ENCODE measurements around the gene MMP7. TPM values are rescaled to one million over a fixed set of nuclear protein-coding genes. Genes with fewer than 3 reads are reported as not detected.

Gene MMP7
- total RNA-seq, 1 experiment from 2014 or later: not detected

DNA sequence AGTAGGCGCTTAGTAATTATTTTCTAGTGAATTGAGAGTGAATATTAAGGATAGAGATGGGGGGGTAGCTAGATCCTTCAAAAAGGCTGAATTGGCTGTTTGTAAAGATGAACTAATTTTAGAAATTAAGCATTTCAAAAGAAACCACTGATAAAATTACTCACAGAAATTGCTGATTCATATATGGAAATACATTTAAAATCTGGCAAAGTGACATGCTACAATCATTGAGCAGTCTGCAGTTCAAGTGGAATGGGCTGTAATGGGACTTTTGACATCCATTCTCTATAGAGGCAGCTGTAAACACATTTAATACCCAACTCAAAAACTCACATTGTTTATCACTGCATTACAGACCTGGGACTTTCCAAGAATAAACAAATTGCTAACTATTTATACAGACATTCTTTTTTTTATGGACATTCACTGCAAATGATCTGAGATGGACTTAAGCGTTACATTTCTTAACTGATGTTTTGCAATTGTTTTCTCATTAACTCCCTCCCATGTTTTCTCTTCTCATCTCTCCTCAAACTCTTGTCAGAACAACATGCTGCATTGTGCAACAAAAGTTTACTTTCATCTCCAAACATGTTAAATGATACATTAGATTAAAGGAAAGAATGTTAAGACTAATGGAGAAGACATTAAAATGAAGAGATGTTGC is 42.1 kb upstream of the MMP7 start:
- no peaks in the 10 kb centered on the region for H3K4me1 ChIP-seq
- H3K4me1 Mint-ChIP-seq (ENCODE audit: low read depth, unreplicated experiment): no peaks in the 10 kb centered on the region
- H3K36me3 ChIP-seq (ENCODE audit: control insufficient read depth, insufficient read depth, low read length): no peaks in the 10 kb centered on the region
- BruUV-seq (replicated peaks): no TSS peak
- POLR2A ChIA-PET: interaction anchor here (0.5 kb wide), 1 partner anchor 183 kb away, joined by 3 read pairs; no protein-coding TSS in a partner anchor
- no peaks in the 10 kb centered on the region; the same call in 1 of the 2 replicates for H3K27me3 ChIP-seq (replicated peaks; ENCODE audit: control insufficient read depth, insufficient read depth, low read length)
- H3K9me3 ChIP-seq: peaks cover 10% of the 10 kb centered on the region
- intact Hi-C loops (cut with micrococcal nuclease; ENCODE audit: unreplicated experiment): no loop called here
- H3K27me3 Mint-ChIP-seq (ENCODE audit: insufficient read depth, unreplicated experiment): no peaks in the 10 kb centered on the region
- no peaks in the 10 kb centered on the region for H3K36me3 Mint-ChIP-seq (ENCODE audit: insufficient read depth, unreplicated experiment)
- TF ChIP-seq, protein P1, sequence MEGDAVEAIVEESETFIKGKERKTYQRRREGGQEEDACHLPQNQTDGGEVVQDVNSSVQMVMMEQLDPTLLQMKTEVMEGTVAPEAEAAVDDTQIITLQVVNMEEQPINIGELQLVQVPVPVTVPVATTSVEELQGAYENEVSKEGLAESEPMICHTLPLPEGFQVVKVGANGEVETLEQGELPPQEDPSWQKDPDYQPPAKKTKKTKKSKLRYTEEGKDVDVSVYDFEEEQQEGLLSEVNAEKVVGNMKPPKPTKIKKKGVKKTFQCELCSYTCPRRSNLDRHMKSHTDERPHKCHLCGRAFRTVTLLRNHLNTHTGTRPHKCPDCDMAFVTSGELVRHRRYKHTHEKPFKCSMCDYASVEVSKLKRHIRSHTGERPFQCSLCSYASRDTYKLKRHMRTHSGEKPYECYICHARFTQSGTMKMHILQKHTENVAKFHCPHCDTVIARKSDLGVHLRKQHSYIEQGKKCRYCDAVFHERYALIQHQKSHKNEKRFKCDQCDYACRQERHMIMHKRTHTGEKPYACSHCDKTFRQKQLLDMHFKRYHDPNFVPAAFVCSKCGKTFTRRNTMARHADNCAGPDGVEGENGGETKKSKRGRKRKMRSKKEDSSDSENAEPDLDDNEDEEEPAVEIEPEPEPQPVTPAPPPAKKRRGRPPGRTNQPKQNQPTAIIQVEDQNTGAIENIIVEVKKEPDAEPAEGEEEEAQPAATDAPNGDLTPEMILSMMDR (IDR thresholded peaks at IDR 0.05; ENCODE audit: insufficient read depth in 1 of 2, low read depth in 1 of 2, low read length in 1 of 2, severe bottlenecking in 1 of 2, unreplicated experiment in 1 of 2): no peak
- H3K9me3 Mint-ChIP-seq (ENCODE audit: unreplicated experiment): peaks cover 43% of the 10 kb centered on the region
- DNase-seq: no peak
- CTCF ChIA-PET: no interaction called here
- no peak overlapping the region for H3K27ac Mint-ChIP-seq (ENCODE audit: unreplicated experiment)
- no peak overlapping the region for H3K4me3 Mint-ChIP-seq (ENCODE audit: unreplicated experiment)
- H3K4me3 ChIP-seq (ENCODE audit: low read depth, low read length): no peak overlapping the region

DNA sequence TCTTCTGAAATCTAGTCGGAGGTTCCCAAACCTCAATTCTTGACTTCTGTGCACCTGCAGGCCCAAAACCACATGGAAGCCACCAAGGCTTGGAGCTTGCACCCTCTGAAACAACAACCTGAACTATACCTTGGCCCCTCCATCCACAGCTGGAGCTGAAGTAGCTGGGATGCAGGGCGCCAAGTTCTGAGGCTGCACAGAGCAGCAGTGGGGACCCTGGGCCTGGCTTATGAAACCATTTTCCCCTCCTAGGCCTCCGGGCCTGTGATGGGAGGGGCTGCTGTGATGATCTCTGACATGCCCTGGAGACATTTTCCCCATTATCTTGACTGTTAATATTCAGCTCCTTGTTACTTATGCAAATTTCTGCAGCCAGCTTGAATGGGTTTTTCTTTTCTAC is 38.3 kb upstream of the MMP7 start:
- DNase-seq: no peak
- ChIA-PET POLR2A (no interaction called here), CTCF (no interaction called here)
- H3K4me3 Mint-ChIP-seq (ENCODE audit: unreplicated experiment): no peak overlapping the region
- intact Hi-C loops (cut with micrococcal nuclease; ENCODE audit: unreplicated experiment): no loop called here
- H3K27ac Mint-ChIP-seq (ENCODE audit: unreplicated experiment): no peak overlapping the region
- no peaks in the 10 kb centered on the region for H3K4me1 Mint-ChIP-seq (ENCODE audit: low read depth, unreplicated experiment)
- Histone ChIP-seq H3K9me3 (peaks cover 43% of the 10 kb centered on the region), H3K4me1 (peaks cover 20% of the 10 kb centered on the region), H3K4me3 (ENCODE audit: low read depth, low read length) (no peak overlapping the region), H3K27me3 (replicated peaks; ENCODE audit: control insufficient read depth, insufficient read depth, low read length) (no peaks in the 10 kb centered on the region), H3K36me3 (ENCODE audit: control insufficient read depth, insufficient read depth, low read length) (no peaks in the 10 kb centered on the region)
- TF ChIP-seq, protein P1 (IDR thresholded peaks at IDR 0.05; ENCODE audit: insufficient read depth in 1 of 2, low read depth in 1 of 2, low read length in 1 of 2, severe bottlenecking in 1 of 2, unreplicated experiment in 1 of 2): no peak
- no peaks in the 10 kb centered on the region for H3K27me3 Mint-ChIP-seq (ENCODE audit: insufficient read depth, unreplicated experiment)
- H3K9me3 Mint-ChIP-seq (ENCODE audit: unreplicated experiment): peaks cover 61% of the 10 kb centered on the region
- no TSS peak for BruUV-seq (replicated peaks)
- H3K36me3 Mint-ChIP-seq (ENCODE audit: insufficient read depth, unreplicated experiment): no peaks in the 10 kb centered on the region

DNA sequence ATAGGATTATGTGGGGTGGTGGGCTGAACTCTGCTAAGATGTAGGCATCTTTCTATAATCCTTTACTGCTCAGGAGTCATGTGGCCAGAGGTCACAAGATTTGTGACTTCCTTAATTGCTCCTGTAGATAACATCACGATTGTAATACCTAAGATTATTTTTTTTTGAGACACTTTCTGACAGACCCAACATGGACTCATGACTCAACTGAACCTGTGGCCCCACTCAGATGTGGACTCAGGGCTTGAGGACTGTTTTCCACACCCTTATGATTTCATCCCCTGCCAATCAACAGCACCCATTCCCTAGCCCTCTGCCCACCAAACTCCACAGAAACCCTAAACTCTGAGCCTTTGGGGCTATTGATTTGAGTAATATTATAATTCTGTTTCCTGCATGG is 35.6 kb upstream of the MMP7 start:
- Histone ChIP-seq H3K36me3 (ENCODE audit: control insufficient read depth, insufficient read depth, low read length) (no peaks in the 10 kb centered on the region), H3K27me3 (replicated peaks; ENCODE audit: control insufficient read depth, insufficient read depth, low read length) (no peaks in the 10 kb centered on the region), H3K4me1 (peaks cover 26% of the 10 kb centered on the region), H3K4me3 (ENCODE audit: low read depth, low read length) (no peak overlapping the region), H3K9me3 (peaks cover 43% of the 10 kb centered on the region)
- intact Hi-C loops (cut with micrococcal nuclease; ENCODE audit: unreplicated experiment): no loop called here
- DNase-seq: no peak
- TF ChIP-seq, protein P1 (IDR thresholded peaks at IDR 0.05; ENCODE audit: insufficient read depth in 1 of 2, low read depth in 1 of 2, low read length in 1 of 2, severe bottlenecking in 1 of 2, unreplicated experiment in 1 of 2): no peak
- Mint-ChIP-seq H3K27ac (ENCODE audit: unreplicated experiment) (no peak overlapping the region), H3K4me3 (ENCODE audit: unreplicated experiment) (no peak overlapping the region), H3K9me3 (ENCODE audit: unreplicated experiment) (peaks cover 49% of the 10 kb centered on the region), H3K36me3 (ENCODE audit: insufficient read depth, unreplicated experiment) (no peaks in the 10 kb centered on the region), H3K4me1 (ENCODE audit: low read depth, unreplicated experiment) (no peaks in the 10 kb centered on the region), H3K27me3 (ENCODE audit: insufficient read depth, unreplicated experiment) (no peaks in the 10 kb centered on the region)
- POLR2A ChIA-PET: no interaction called here
- CTCF ChIA-PET: no interaction called here
- no TSS peak for BruUV-seq (replicated peaks)

All from Caco-2 (cell line).